Spleen (tissue), 7 donors: Measurements from ENCODE around the gene IL9.

Source experiments
- POLR2A ChIP-seq, 3 donors: fragments of 450-650 bp; IDR thresholded peaks; one replicate each; pipeline ENCODE4 v1.5.1; 2017; ENCODE audit warnings: antibody characterized with exemption in 3 of 3, mild to moderate bottlenecking in 1 of 3
- POLR2AphosphoS5 ChIP-seq, 3 donors: sonication (generic); formaldehyde crosslinking; IDR thresholded peaks; one replicate each; pipeline ENCODE4 v1.5.1; 2017; ENCODE audit warnings: antibody characterized with exemption in 3 of 3
- TF ChIP-seq, protein P1 (sequence below), 11 experiments: fragments of 200-600 bp in 7 of 11; fragments of 450-650 bp in 4 of 11; sonication (generic) in 4 of 11; IDR thresholded peaks in 8 of 11; conservative IDR thresholded peaks in 3 of 11; 1 replicate in 7 of 11; 2 replicates in 4 of 11; pipeline versions ENCODE4 v1.4.0 to v1.8.0; 2016 to 2021; ENCODE audit warnings: antibody characterized with exemption in 11 of 11, inconsistent platforms in 4 of 11, mild to moderate bottlenecking in 1 of 11
- donor health status: DM: no; HTN: no; CAD: no; lungs with moderate emphysema.
- donor health status: DM: no; HTN: no; CAD: no.
- donor health status: DM: no; HTN: no; CAD: no.

- TF ChIP-seq, protein P1, sequence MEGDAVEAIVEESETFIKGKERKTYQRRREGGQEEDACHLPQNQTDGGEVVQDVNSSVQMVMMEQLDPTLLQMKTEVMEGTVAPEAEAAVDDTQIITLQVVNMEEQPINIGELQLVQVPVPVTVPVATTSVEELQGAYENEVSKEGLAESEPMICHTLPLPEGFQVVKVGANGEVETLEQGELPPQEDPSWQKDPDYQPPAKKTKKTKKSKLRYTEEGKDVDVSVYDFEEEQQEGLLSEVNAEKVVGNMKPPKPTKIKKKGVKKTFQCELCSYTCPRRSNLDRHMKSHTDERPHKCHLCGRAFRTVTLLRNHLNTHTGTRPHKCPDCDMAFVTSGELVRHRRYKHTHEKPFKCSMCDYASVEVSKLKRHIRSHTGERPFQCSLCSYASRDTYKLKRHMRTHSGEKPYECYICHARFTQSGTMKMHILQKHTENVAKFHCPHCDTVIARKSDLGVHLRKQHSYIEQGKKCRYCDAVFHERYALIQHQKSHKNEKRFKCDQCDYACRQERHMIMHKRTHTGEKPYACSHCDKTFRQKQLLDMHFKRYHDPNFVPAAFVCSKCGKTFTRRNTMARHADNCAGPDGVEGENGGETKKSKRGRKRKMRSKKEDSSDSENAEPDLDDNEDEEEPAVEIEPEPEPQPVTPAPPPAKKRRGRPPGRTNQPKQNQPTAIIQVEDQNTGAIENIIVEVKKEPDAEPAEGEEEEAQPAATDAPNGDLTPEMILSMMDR (IDR thresholded peaks at IDR 0.05 in 8 of 11, conservative IDR thresholded peaks at IDR 0.05 in 3 of 11), result no peak
- no peak for TF ChIP-seq POLR2AphosphoS5 (IDR thresholded peaks at IDR 0.05)
- no peak for TF ChIP-seq POLR2A (IDR thresholded peaks at IDR 0.05)
Measured at GRCh38 chr5:135880278-135880677, 15.4 kb downstream of the IL9 start.
